ENCODE results near the gene FAM174B.

DNA sequence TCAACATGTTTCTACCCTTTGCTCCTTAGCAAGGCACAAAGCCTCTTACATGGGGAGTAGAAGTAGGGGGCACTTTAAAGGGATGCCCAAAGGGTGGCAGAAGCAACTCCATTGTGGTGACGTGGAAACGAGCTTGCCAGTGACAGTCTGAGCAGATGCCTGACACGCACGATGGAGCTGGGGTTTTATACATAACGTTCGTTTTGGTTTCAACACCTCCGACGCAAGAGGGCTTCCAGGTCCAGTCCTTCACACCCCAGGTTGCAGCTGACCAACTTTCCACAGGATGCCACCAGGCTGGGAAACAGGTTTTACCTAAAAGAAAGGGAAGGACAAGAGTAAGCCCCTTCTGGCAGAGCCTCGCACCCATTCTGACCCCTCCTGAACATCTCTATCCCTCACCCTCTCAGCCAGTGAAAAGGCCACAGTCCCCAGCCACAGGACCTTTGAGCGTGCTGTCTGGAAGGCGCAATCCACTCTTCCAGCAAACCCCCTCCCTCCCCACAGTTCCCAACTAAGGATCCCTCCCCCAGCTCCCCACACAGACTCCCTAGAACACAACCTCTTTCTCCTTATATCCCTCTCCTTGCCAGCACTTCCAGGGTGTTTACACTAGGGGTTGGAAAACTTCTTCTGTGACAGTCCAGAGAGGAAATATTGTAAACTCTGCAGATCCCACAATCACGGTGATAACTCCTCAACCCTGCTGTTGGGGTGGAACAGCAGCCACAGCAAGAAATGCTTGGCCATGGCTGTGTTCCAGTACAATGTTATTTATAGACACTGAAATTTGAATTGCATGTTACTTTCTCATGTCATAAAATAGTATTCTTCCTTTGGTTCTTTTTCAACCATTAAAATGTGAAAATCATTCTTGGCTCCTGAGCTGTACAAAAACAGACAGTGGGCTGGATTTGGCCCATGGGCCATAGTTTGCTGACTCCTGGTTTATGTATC is 36.2 kb downstream of the FAM174B start:
- no peak for TF ChIP-seq POLR2AphosphoS5 (IDR thresholded peaks at IDR 0.05; ENCODE audit: low read depth, low read length)
- TF ChIP-seq, protein P1, sequence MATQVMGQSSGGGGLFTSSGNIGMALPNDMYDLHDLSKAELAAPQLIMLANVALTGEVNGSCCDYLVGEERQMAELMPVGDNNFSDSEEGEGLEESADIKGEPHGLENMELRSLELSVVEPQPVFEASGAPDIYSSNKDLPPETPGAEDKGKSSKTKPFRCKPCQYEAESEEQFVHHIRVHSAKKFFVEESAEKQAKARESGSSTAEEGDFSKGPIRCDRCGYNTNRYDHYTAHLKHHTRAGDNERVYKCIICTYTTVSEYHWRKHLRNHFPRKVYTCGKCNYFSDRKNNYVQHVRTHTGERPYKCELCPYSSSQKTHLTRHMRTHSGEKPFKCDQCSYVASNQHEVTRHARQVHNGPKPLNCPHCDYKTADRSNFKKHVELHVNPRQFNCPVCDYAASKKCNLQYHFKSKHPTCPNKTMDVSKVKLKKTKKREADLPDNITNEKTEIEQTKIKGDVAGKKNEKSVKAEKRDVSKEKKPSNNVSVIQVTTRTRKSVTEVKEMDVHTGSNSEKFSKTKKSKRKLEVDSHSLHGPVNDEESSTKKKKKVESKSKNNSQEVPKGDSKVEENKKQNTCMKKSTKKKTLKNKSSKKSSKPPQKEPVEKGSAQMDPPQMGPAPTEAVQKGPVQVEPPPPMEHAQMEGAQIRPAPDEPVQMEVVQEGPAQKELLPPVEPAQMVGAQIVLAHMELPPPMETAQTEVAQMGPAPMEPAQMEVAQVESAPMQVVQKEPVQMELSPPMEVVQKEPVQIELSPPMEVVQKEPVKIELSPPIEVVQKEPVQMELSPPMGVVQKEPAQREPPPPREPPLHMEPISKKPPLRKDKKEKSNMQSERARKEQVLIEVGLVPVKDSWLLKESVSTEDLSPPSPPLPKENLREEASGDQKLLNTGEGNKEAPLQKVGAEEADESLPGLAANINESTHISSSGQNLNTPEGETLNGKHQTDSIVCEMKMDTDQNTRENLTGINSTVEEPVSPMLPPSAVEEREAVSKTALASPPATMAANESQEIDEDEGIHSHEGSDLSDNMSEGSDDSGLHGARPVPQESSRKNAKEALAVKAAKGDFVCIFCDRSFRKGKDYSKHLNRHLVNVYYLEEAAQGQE (IDR thresholded peaks at IDR 0.05; ENCODE audit: insufficient read depth in 1 of 2, low read depth in 2 of 2, low read length in 2 of 2) = no peak
